ENCODE data around the gene NMD3. TPM values are rescaled to one million over a fixed set of nuclear protein-coding genes. Genes with fewer than 3 reads are reported as not detected.

NMD3 gene
- polyA plus RNA-seq, 4 donors: 52.8 to 63.4 (median 62.4) TPM

GRCh38 chr3:161230621-161231171 lies 9.6 kb downstream of the NMD3 start:
- no peak for DNase-seq (ENCODE audit: low read depth in 4 of 4, low spot score in 3 of 4)

GRCh38 chr3:161231861-161232260 lies 10.8 kb downstream of the NMD3 start:
- DNase-seq (ENCODE audit: low read depth in 4 of 4, low spot score in 3 of 4): no peak

DNA sequence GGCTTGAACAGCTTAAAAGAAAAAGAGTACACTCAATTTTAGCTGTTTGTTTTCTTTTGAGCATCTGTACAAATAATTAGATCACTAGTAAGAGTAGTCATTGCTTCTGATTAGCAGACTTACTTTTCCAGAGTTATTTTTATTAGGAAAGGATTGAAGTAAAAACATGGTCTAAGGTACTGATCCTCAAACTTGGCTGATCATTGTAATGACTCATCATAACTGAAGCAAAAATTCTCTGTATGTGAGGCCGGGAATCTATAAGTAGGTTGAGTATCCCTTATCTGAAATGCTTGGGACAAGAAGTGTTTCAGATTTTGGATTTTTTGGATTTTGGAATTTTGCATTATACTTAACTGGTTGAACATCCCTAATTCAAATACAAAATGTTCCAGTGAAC lies 12.4 kb downstream of the NMD3 start:
- no peak for DNase-seq (ENCODE audit: low read depth in 4 of 4, low spot score in 3 of 4)

- no peak for DNase-seq (ENCODE audit: low read depth in 4 of 4, low spot score in 3 of 4)
Observed at GRCh38 chr3:161236240-161236639, 15.1 kb downstream of the NMD3 start.

GRCh38 chr3:161239700-161240099 lies 18.6 kb downstream of the NMD3 start:
- no peak for DNase-seq (ENCODE audit: low read depth in 4 of 4, low spot score in 3 of 4)

DNA sequence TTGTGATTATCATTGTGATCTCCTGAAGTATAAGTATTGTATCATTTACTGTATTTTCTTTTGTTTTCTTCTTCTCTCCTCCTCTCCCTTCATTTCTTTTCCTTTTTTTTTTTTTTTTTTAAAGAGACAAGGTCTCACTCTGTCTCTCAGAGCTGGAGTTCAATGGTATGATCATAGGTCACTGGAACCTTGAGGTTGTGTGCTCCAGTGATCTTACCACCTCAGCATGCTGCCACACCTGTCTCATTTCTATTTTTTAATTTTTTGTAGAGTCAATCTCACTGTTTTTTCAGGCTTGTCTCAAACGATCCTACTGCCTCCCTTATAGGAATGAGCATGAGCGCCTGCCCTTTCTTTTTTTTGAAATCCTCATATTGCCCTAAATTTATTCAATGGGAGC lies 23.4 kb downstream of the NMD3 start:
- no peak for DNase-seq (ENCODE audit: low read depth in 4 of 4, low spot score in 3 of 4)

DNA sequence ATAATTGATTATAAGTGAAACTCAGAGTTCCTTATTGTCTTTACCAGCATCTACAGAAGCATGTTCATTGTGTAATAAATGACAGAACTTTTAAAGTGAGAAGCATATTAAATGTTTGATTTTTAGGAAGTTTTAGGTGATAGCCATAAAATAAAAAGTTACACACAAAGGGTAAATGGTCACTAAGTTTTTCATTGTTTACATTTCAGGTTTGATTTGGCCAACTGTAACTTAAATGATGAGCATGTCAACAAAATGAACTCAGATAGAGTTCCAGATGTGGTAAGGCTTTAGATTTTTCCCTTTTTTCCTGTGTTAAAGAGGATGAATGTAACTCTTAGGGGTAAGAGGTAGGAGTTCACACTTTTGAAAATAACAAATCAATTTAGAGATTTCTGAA lies 25.9 kb downstream of the NMD3 start:
- no peak for DNase-seq (ENCODE audit: low read depth in 4 of 4, low spot score in 3 of 4)

DNA sequence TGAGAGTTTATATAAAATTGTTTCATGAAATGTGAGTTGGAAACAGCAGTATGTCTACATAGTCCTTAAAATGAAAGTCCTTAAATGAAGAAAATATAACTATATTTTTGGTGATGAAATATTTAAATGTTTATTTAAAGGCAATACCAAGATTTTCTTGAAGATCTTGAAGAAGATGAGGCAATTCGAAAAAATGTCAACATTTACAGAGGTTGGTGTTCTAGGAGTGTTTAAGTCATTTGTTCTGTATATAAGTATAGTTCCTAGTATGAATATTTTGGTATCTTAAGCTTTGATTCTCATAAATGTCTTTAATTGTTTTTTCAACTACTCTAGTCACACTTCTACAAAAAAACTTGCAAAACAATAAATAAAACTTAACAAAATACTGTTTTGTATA lies 29.0 kb downstream of the NMD3 start:
- DNase-seq (ENCODE audit: low read depth in 4 of 4, low spot score in 3 of 4): no peak

DNA sequence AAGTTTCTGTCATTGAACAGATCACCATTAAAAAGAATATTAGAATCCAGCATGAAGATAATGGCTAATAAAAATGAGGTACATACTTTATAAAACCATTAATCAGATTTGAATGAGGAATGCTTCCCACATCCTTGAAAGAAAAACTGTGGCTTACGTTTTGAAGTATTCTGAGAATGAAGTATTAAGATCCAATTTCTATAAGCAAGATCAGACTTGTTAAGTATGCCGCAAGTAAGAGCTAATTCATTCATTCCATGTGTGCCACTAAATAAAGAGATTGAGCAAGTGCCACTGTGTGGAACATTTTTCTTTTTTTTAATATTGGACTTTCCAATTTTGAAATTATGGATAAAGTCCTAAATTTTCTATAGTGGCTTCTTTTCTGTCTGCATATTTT lies 30.6 kb downstream of the NMD3 start:
- DNase-seq (ENCODE audit: low read depth in 4 of 4, low spot score in 3 of 4): no peak

- DNase-seq (ENCODE audit: low read depth in 4 of 4, low spot score in 3 of 4): no peak
Observed at GRCh38 chr3:161252143-161252542, 31.0 kb downstream of the NMD3 start.

GRCh38 chr3:161253711-161254110 lies 32.6 kb downstream of the NMD3 start:
- no peak for DNase-seq (ENCODE audit: low read depth in 4 of 4, low spot score in 3 of 4)

DNA sequence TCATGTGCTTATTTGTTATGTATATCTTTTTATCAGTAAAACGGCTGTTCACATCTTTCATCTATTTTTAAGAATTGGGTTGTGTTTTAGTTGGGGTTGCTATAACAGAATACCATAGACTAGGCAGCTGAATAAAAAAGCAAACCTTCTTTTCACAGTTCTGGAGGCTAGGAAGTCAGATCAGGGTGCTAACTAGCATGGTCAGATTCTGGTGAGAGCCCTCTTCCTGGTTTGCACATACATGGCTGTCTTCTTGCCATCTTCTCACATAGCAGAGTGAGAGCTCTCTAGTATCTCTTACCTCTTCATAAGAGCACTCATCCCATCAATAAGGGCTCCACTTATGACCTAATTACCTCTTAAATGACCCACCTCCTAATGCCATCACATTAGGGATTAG lies 33.8 kb downstream of the NMD3 start:
- no peak for DNase-seq (ENCODE audit: low read depth in 4 of 4, low spot score in 3 of 4)

DNA sequence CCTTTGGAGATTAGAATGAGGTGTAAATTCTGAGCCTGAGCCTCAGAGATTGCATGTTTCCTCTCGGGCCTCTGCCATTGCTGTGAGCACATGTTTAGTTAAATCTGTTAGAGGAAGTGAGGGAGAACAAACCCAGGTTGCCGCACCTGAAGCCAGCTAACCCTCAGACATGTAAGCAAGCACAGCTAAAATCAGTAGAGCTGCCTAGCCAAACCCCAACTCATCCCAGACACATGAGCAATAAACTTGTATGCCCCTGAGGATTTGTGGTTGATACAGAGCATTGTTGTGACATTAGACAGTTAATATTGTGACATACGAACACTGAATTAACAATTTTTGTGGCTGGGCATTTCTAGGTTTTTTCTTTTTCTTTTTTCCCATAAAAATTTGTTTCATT lies 41.9 kb downstream of the NMD3 start:
- DNase-seq (ENCODE audit: low read depth in 4 of 4, low spot score in 3 of 4): no peak

DNA sequence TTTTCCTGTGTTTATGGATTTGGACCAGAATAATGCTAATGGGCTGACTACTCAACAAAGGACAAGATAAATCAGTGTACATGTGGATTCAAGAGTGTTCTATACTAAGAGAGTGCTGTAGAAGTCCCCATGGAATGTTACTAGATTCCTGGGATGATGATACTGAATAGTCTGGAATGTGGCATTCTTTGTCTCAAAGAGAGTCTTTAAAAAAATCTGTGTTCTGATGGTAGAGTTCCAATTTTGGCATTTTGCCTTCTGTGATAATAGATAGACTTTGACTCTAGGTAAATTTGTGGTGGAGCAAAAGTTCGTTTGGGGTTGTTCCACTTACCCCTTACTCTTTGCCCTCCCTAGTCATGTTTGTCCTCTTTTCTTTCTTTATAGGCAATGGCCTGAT lies 43.7 kb downstream of the NMD3 start:
- no peak for DNase-seq (ENCODE audit: low read depth in 4 of 4, low spot score in 3 of 4)

DNA sequence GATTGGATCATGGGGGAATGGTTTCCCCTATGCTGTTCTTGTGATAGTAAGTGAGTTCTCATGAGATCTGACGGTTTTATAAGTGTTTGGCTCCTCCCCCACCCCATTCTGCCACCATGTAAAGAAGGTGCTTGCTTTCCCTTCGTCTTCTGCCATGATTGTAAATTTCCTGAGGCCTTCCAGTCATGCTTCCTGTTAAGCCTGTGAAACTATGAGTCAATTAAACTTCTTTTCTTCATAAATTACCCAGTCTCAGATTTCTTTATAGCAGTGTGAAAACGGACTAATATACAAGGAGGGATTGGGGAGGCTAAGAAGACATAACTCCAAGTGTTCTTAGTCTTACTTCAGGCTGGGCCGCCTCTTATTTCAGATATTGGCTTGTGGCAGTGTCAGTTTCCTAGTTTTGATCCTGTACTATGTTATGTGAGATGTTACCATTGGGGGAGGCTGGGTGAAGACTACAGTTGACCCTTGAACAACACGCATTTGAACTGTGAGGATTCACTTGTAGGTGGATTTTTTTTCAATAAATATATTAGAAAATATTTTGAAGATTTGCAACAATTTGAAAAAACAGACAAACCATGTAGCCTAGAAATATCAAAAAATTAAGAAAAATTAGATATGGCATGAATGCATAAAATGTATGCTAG lies 44.9 kb downstream of the NMD3 start:
- no peak for DNase-seq (ENCODE audit: low read depth in 4 of 4, low spot score in 3 of 4)

GRCh38 chr3:161266731-161267150 lies 45.6 kb downstream of the NMD3 start:
- no peak for DNase-seq (ENCODE audit: low read depth in 4 of 4, low spot score in 3 of 4)

DNA sequence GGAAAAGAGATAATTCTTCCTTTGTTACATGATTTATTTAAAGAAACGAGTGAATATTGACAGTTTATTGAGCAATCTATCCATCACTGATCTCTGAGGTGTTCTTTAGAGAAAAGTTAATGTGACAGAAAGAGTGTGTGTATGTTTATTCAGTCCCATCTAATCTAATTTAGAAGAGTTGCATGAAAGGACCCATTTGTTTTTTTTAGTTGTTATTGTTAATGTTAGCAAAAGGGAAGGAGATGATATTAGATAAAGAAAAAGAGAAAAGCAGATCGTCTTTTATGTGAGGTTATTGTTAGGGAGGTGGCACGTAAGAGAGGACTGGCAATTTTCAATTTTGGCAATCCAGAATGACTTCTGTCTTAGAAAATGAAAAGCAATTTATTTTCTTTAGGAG lies 46.5 kb downstream of the NMD3 start:
- no peak for DNase-seq (ENCODE audit: low read depth in 4 of 4, low spot score in 3 of 4)

DNA sequence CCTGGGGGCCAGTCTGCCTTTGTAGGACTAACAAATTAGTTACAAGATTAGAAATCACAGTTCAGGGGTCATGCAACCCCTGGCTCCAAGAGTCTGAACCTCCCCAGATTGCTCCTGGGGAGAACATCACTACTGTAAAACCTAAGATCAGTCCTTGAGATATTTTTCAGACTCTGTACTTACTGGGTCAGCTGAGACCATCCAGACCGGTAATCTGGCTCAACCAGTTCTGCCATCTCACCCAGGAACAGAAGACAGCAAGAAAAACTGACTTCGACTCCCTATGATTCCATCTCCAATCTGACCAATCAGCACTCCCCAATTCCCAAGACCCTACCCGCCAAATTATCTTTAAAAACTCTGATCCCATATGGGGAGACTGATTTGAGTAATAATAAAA lies 47.5 kb downstream of the NMD3 start:
- DNase-seq (ENCODE audit: low read depth in 4 of 4, low spot score in 3 of 4): no peak

DNA sequence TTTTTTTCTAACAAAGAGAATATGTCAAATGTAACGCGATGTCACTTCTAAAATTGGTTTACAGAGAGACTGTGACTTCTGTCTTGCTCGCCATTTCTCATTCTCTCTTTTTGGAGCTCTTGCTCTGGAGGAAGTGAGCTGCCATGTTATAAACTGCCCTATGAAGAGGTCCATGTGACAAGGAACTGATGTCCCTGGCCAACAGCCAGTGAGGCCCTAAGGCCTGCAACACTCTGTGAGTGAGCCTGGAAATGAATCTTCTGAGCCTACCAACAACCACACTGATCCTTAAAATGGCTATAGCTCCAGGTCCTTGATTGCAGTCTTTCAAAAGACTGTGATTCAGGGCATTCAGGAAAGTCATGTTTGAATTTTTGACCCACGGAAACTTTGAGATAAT lies 49.9 kb downstream of the NMD3 start:
- DNase-seq (ENCODE audit: low read depth in 4 of 4, low spot score in 3 of 4): no peak

- DNase-seq (ENCODE audit: low read depth in 4 of 4, low spot score in 3 of 4): no peak
Observed at GRCh38 chr3:161271646-161272045, 50.5 kb downstream of the NMD3 start.

GRCh38 chr3:161272524-161272923 lies 51.4 kb downstream of the NMD3 start:
- DNase-seq (ENCODE audit: low read depth in 4 of 4, low spot score in 3 of 4): no peak

DNA sequence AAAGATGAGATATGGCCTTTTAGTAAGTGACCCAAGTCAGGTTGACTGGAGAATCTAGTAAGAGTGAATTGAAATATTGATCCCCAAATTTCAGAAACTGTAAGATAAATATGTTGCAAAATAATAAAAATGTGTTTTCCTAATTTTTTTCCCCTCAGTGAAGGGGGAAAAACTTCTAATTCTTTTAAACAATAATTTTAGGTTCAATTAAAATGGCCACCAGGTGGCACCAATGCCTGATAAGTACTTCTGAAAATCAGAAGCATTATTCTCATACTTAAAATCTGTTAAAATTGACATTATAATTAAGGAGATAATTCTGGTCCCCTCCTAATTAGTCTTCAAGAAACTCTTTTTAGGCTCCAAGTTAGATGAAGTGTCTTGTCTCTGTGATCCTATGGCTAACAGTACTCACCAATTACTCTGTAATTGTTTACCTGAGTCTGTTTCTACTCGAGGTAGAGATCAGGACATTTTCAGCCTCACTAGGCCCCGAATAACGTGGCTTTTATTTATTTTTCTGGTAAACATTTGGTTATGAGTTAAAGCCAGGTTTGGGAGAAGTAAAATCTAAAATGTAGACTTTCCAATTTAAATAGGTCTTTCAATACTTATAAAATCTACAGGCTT lies 52.6 kb downstream of the NMD3 start:
- peak in 3 of 4 donors; percentile 14 to 25 (median 16) for DNase-seq (ENCODE audit: low read depth in 4 of 4, low spot score in 3 of 4)
